Endothelial cell of umbilical vein (primary cell): ENCODE results near the gene FILIP1L.

Experiments
- EZH2 ChIP-seq: IDR thresholded peaks from 2 replicates; pipeline ENCODE4 v1.6.1; 2012; ENCODE audit warnings: borderline replicate concordance, low read depth, mild to moderate bottlenecking, moderate library complexity, low read length, inconsistent platforms; ENCODE audit not compliant: severe bottlenecking
- POLR2A ChIP-seq: IDR thresholded peaks from 2 replicates; pipeline ENCODE4 v1.6.1; 2012; ENCODE audit warnings: low read depth, mild to moderate bottlenecking, control low read depth, low read length
- POLR2AphosphoS5 ChIP-seq: IDR thresholded peaks from 2 replicates; pipeline ENCODE4 v1.6.1; 2012; ENCODE audit warnings: low read depth, mild to moderate bottlenecking, control low read depth, low read length, moderate library complexity; ENCODE audit not compliant: insufficient read depth
- TF ChIP-seq, protein P1 (sequence below), 2 donors: IDR thresholded peaks; 1 replicate in 1 of 2; 2 replicates in 1 of 2; pipeline ENCODE4 v1.5.1; 2011; ENCODE audit warnings: low read length in 2 of 2, mild to moderate bottlenecking in 2 of 2, moderate library complexity in 2 of 2, control low read depth in 1 of 2, inconsistent platforms in 1 of 2, low read depth in 1 of 2; ENCODE audit not compliant: insufficient read depth in 1 of 2; ENCODE audit errors: extremely low read depth in 1 of 2

DNA sequence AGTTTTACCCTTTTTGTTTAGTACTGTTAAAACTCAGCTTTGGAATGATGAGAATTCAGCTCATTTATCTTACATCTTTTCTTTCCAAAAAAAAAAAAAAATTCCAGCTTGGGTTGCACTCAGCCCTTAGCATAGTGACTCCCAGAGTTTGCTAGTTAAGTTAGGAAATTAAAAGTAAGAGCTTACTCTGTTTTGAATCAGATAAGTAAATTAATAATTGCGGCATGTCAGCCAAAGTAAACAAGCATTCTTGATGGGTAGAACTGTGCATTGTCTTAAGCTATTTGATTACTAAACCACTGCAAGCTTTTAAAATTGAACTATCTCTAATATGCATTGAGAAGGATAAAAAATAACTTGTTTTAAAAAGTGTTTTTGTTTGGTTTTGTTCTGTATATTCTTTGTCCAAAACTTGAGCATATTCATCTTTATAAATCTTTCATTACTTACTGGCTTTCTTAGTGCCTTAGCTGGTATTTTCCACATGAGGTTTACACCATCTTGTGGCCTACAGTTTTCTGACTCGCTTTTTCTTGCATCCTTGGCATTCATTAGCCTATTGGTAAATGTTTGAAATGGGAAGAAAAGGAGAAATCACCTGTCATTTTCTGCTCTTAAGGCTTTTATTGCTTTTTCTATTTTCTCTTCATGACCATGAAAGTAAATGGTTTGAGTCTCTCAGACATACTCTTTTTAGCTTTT, 107.6 kb downstream of the FILIP1L start:
- TF ChIP-seq EZH2: no peak
- TF ChIP-seq POLR2AphosphoS5: no peak
- TF ChIP-seq, protein P1, sequence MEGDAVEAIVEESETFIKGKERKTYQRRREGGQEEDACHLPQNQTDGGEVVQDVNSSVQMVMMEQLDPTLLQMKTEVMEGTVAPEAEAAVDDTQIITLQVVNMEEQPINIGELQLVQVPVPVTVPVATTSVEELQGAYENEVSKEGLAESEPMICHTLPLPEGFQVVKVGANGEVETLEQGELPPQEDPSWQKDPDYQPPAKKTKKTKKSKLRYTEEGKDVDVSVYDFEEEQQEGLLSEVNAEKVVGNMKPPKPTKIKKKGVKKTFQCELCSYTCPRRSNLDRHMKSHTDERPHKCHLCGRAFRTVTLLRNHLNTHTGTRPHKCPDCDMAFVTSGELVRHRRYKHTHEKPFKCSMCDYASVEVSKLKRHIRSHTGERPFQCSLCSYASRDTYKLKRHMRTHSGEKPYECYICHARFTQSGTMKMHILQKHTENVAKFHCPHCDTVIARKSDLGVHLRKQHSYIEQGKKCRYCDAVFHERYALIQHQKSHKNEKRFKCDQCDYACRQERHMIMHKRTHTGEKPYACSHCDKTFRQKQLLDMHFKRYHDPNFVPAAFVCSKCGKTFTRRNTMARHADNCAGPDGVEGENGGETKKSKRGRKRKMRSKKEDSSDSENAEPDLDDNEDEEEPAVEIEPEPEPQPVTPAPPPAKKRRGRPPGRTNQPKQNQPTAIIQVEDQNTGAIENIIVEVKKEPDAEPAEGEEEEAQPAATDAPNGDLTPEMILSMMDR (IDR thresholded peaks at IDR 0.05; ENCODE audit: extremely low read depth in 1 of 2, insufficient read depth in 1 of 2, low read depth in 1 of 2, low read length in 2 of 2): no peak
- no peak for TF ChIP-seq POLR2A
